ENCODE results near the gene CHD9.

CHD9 gene

GRCh38 chr16:53091466-53092211, 36.8 kb downstream of the CHD9 start:
- Histone ChIP-seq H3K4me3 (ENCODE audit: control insufficient read depth in 1 of 7, extremely low read depth in 1 of 7, insufficient read depth in 4 of 7, low read depth in 2 of 7, low read length in 6 of 7) (peak overlapping the region in 3 of 7 experiments; percentile 44 to 63 (median 46)), H3K27ac (ENCODE audit: insufficient read depth in 1 of 2, low read depth in 1 of 2, low read length in 2 of 2, poor library complexity in 1 of 2, severe bottlenecking in 2 of 2) (no peak overlapping the region), H3K27me3 (replicated peaks in 2 of 5; ENCODE audit: control insufficient read depth in 4 of 5, insufficient read depth in 5 of 5, low read length in 4 of 5) (no peaks in the 10 kb centered on the region), H3K9me3 (ENCODE audit: control extremely low read depth in 1 of 5, control insufficient read depth in 4 of 5, insufficient read depth in 2 of 5, low read depth in 1 of 5, low read length in 4 of 5) (no peaks in the 10 kb centered on the region), H3K36me3 (ENCODE audit: control insufficient read depth in 4 of 4, insufficient read depth in 4 of 4, low read length in 3 of 4) (peaks cover 0 to 4% (median 2%) of the 10 kb centered on the region in 4 experiments), H3K4me1 (ENCODE audit: control extremely low read depth in 1 of 4, control insufficient read depth in 4 of 4, insufficient read depth in 4 of 4, low read length in 3 of 4) (peaks cover 22 to 54% (median 47%) of the 10 kb centered on the region in 4 experiments)
- ChIA-PET CTCF (interaction anchor here (0.9 to 12.1 kb wide), 8 partner anchors 10 to 38 kb away, joined by 3 to 73 read pairs (median 4); partner anchors contain the start of gene CHD9), POLR2A (interaction anchor here (1.0 to 1.9 kb wide), 6 partner anchors 8 to 125 kb away, joined by 3 to 11 read pairs (median 4); partner anchors contain the start of gene CHD9)
- 81% methylated on average over 4 of the region's 7 CpGs for WGBS (ENCODE audit: insufficient coverage)
- DNase-seq: peak; percentile 33 to 82 (median 72)

- Histone ChIP-seq H3K27me3 (replicated peaks in 2 of 5; ENCODE audit: control insufficient read depth in 4 of 5, insufficient read depth in 5 of 5, low read length in 4 of 5) (no peaks in the 10 kb centered on the region), H3K9me3 (ENCODE audit: control extremely low read depth in 1 of 5, control insufficient read depth in 4 of 5, insufficient read depth in 2 of 5, low read depth in 1 of 5, low read length in 4 of 5) (no peaks in the 10 kb centered on the region), H3K4me3 (ENCODE audit: control insufficient read depth in 1 of 7, extremely low read depth in 1 of 7, insufficient read depth in 4 of 7, low read depth in 2 of 7, low read length in 6 of 7) (no peak overlapping the region), H3K36me3 (ENCODE audit: control insufficient read depth in 4 of 4, insufficient read depth in 4 of 4, low read length in 3 of 4) (peaks cover 0 to 3% (median under 1%) of the 10 kb centered on the region in 4 experiments), H3K4me1 (ENCODE audit: control extremely low read depth in 1 of 4, control insufficient read depth in 4 of 4, insufficient read depth in 4 of 4, low read length in 3 of 4) (peaks cover 25 to 56% (median 49%) of the 10 kb centered on the region in 4 experiments), H3K27ac (ENCODE audit: insufficient read depth in 1 of 2, low read depth in 1 of 2, low read length in 2 of 2, poor library complexity in 1 of 2, severe bottlenecking in 2 of 2) (no peak overlapping the region)
- ChIA-PET CTCF (interaction anchor here (1.2 to 12.1 kb wide), 5 partner anchors 9 to 36 kb away, joined by 4 to 73 read pairs (median 9); partner anchors contain the start of gene CHD9), POLR2A (interaction anchor here (1.0 kb wide), 1 partner anchor 38 kb away, joined by 3 read pairs; no protein-coding TSS in a partner anchor)
- WGBS (ENCODE audit: insufficient coverage): 90% methylated on average over 2 of the region's 2 CpGs
- DNase-seq: no peak
Measured at GRCh38 chr16:53092284-53092683, 37.5 kb downstream of the CHD9 start.

- H3K36me3 ChIP-seq (ENCODE audit: control insufficient read depth in 4 of 4, insufficient read depth in 4 of 4, low read length in 3 of 4): no peaks in the 10 kb centered on the region
- H3K4me1 ChIP-seq (ENCODE audit: control extremely low read depth in 1 of 4, control insufficient read depth in 4 of 4, insufficient read depth in 4 of 4, low read length in 3 of 4): peaks cover 27 to 66% (median 56%) of the 10 kb centered on the region in 4 experiments
- H3K4me3 ChIP-seq (ENCODE audit: control insufficient read depth in 1 of 7, extremely low read depth in 1 of 7, insufficient read depth in 4 of 7, low read depth in 2 of 7, low read length in 6 of 7): no peak overlapping the region
- H3K27me3 ChIP-seq (replicated peaks in 2 of 5; ENCODE audit: control insufficient read depth in 4 of 5, insufficient read depth in 5 of 5, low read length in 4 of 5): no peaks in the 10 kb centered on the region
- H3K9me3 ChIP-seq (ENCODE audit: control extremely low read depth in 1 of 5, control insufficient read depth in 4 of 5, insufficient read depth in 2 of 5, low read depth in 1 of 5, low read length in 4 of 5): no peaks in the 10 kb centered on the region
- H3K27ac ChIP-seq (ENCODE audit: insufficient read depth in 1 of 2, low read depth in 1 of 2, low read length in 2 of 2, poor library complexity in 1 of 2, severe bottlenecking in 2 of 2): peak overlapping the region in 1 of 2 experiments; percentile 71
- no peak for DNase-seq
- 70% methylated on average over 2 of the region's 5 CpGs for WGBS (ENCODE audit: insufficient coverage)
- POLR2A ChIA-PET: interaction anchor here (1.0 to 1.3 kb wide), 2 partner anchors 14 to 38 kb away, joined by 3 to 7 read pairs; partner anchors contain the start of gene CHD9
- CTCF ChIA-PET: interaction anchor here (0.8 to 12.1 kb wide), 6 partner anchors 8 to 37 kb away, joined by 3 to 73 read pairs (median 6); partner anchors contain the start of gene CHD9
Measured at GRCh38 chr16:53093162-53093744, 38.5 kb downstream of the CHD9 start.

GRCh38 chr16:53094013-53094630, 39.3 kb downstream of the CHD9 start:
- ChIA-PET POLR2A (interaction anchor here (1.0 to 1.3 kb wide), 2 partner anchors 15 to 39 kb away, joined by 3 to 7 read pairs; partner anchors contain the start of gene CHD9), CTCF (interaction anchor here (0.8 to 12.1 kb wide), 5 partner anchors 12 to 38 kb away, joined by 3 to 73 read pairs (median 3); partner anchors contain the start of gene CHD9)
- Histone ChIP-seq H3K4me1 (ENCODE audit: control extremely low read depth in 1 of 4, control insufficient read depth in 4 of 4, insufficient read depth in 4 of 4, low read length in 3 of 4) (peaks cover 27 to 74% (median 65%) of the 10 kb centered on the region in 4 experiments), H3K27ac (ENCODE audit: insufficient read depth in 1 of 2, low read depth in 1 of 2, low read length in 2 of 2, poor library complexity in 1 of 2, severe bottlenecking in 2 of 2) (peak overlapping the region in 1 of 2 experiments; percentile 71), H3K36me3 (ENCODE audit: control insufficient read depth in 4 of 4, insufficient read depth in 4 of 4, low read length in 3 of 4) (no peaks in the 10 kb centered on the region), H3K4me3 (ENCODE audit: control insufficient read depth in 1 of 7, extremely low read depth in 1 of 7, insufficient read depth in 4 of 7, low read depth in 2 of 7, low read length in 6 of 7) (peak overlapping the region in 2 of 7 experiments; percentile 4 to 34), H3K27me3 (replicated peaks in 2 of 5; ENCODE audit: control insufficient read depth in 4 of 5, insufficient read depth in 5 of 5, low read length in 4 of 5) (no peaks in the 10 kb centered on the region), H3K9me3 (ENCODE audit: control extremely low read depth in 1 of 5, control insufficient read depth in 4 of 5, insufficient read depth in 2 of 5, low read depth in 1 of 5, low read length in 4 of 5) (no peaks in the 10 kb centered on the region)
- peak; percentile 45 to 87 (median 77) for DNase-seq
- 18% methylated on average over 9 of the region's 10 CpGs for WGBS (ENCODE audit: insufficient coverage)

- H3K27me3 ChIP-seq (replicated peaks in 2 of 5; ENCODE audit: control insufficient read depth in 4 of 5, insufficient read depth in 5 of 5, low read length in 4 of 5): no peaks in the 10 kb centered on the region
- no peaks in the 10 kb centered on the region for H3K9me3 ChIP-seq (ENCODE audit: control extremely low read depth in 1 of 5, control insufficient read depth in 4 of 5, insufficient read depth in 2 of 5, low read depth in 1 of 5, low read length in 4 of 5)
- no peak for DNase-seq
- ChIA-PET POLR2A (no interaction called here), CTCF (interaction anchor here (12.1 kb wide), 1 partner anchor 41 kb away, joined by 73 read pairs; the partner anchor contains the start of gene CHD9)
- no peak overlapping the region for H3K4me3 ChIP-seq (ENCODE audit: control insufficient read depth in 1 of 7, extremely low read depth in 1 of 7, insufficient read depth in 4 of 7, low read depth in 2 of 7, low read length in 6 of 7)
- 63% methylated on average over 3 of the region's 4 CpGs for whole genome bisulfite sequencing (ENCODE audit: insufficient coverage)
- no peaks in the 10 kb centered on the region for H3K36me3 ChIP-seq (ENCODE audit: control insufficient read depth in 4 of 4, insufficient read depth in 4 of 4, low read length in 3 of 4)
- H3K27ac ChIP-seq (ENCODE audit: insufficient read depth in 1 of 2, low read depth in 1 of 2, low read length in 2 of 2, poor library complexity in 1 of 2, severe bottlenecking in 2 of 2): no peak overlapping the region
- H3K4me1 ChIP-seq (ENCODE audit: control extremely low read depth in 1 of 4, control insufficient read depth in 4 of 4, insufficient read depth in 4 of 4, low read length in 3 of 4): peaks cover 21 to 62% (median 55%) of the 10 kb centered on the region in 4 experiments
Measured at GRCh38 chr16:53097190-53097589, 42.4 kb downstream of the CHD9 start.

GRCh38 chr16:53098526-53099317, 43.9 kb downstream of the CHD9 start:
- peak; percentile 86 to 99 (median 97) for DNase-seq
- H3K9me3 ChIP-seq (ENCODE audit: control extremely low read depth in 1 of 5, control insufficient read depth in 4 of 5, insufficient read depth in 2 of 5, low read depth in 1 of 5, low read length in 4 of 5): no peaks in the 10 kb centered on the region
- 26% methylated on average over 15 of the region's 16 CpGs for WGBS (ENCODE audit: insufficient coverage)
- peaks cover 13 to 48% (median 43%) of the 10 kb centered on the region in 4 experiments for H3K4me1 ChIP-seq (ENCODE audit: control extremely low read depth in 1 of 4, control insufficient read depth in 4 of 4, insufficient read depth in 4 of 4, low read length in 3 of 4)
- H3K4me3 ChIP-seq (ENCODE audit: control insufficient read depth in 1 of 7, extremely low read depth in 1 of 7, insufficient read depth in 4 of 7, low read depth in 2 of 7, low read length in 6 of 7): peak overlapping the region; percentile 21 to 77 (median 63)
- peak overlapping the region; percentile 80 to 90 for H3K27ac ChIP-seq (ENCODE audit: insufficient read depth in 1 of 2, low read depth in 1 of 2, low read length in 2 of 2, poor library complexity in 1 of 2, severe bottlenecking in 2 of 2)
- no peaks in the 10 kb centered on the region for H3K36me3 ChIP-seq (ENCODE audit: control insufficient read depth in 4 of 4, insufficient read depth in 4 of 4, low read length in 3 of 4)
- ChIA-PET POLR2A (interaction anchor here (0.6 to 2.6 kb wide), 7 partner anchors 9 to 43 kb away, joined by 3 to 28 read pairs (median 4); partner anchors contain the start of gene CHD9), CTCF (interaction anchor here (0.8 to 7.4 kb wide), 16 partner anchors 10 to 122 kb away, joined by 3 to 61 read pairs (median 4); partner anchors contain the start of gene CHD9)
- no peaks in the 10 kb centered on the region for H3K27me3 ChIP-seq (replicated peaks in 2 of 5; ENCODE audit: control insufficient read depth in 4 of 5, insufficient read depth in 5 of 5, low read length in 4 of 5)

Data from common myeloid progenitor, CD34-positive (primary cell).